WERI-Rb-1 (cell line): Measurements from ENCODE around the gene ALG8.
A peak's percentile ranks its signal among the peaks of the same experiment; 100 is the strongest.

Experiments used
- DNase-seq: peaks from one replicate; pipeline ENCODE4 v3.0.0-alpha.2; 2020
- H3K27ac ChIP-seq: fragments of 250-450 bp; sonication (Bioruptor Pico); 2 replicates; pipeline ENCODE4 v1.5.1; 2020; ENCODE audit warnings: mild to moderate bottlenecking, moderate library complexity
- H3K27me3 ChIP-seq: fragments of 250-450 bp; sonication (Bioruptor Pico); 2 replicates; pipeline ENCODE4 v1.5.1; 2021; ENCODE audit warnings: mild to moderate bottlenecking, low read depth, moderate library complexity; ENCODE audit not compliant: insufficient read depth, severe bottlenecking
- H3K36me3 ChIP-seq: fragments of 250-450 bp; sonication (Bioruptor Pico); 2 replicates; pipeline ENCODE4 v1.5.1; 2020; ENCODE audit warnings: mild to moderate bottlenecking, moderate library complexity
- H3K4me3 ChIP-seq: 2 replicates; pipeline ENCODE4 v1.5.1; 2011; ENCODE audit warnings: low read depth, mild to moderate bottlenecking, control low read depth, low read length
- H3K9me3 ChIP-seq: fragments of 250-450 bp; sonication (Bioruptor Pico); 2 replicates; pipeline ENCODE4 v1.5.1; 2021; ENCODE audit warnings: mild to moderate bottlenecking, moderate library complexity; ENCODE audit not compliant: severe bottlenecking
- CTCF ChIP-seq: IDR thresholded peaks from 2 replicates; pipeline ENCODE4 v1.5.1; 2011; ENCODE audit warnings: low read depth, mild to moderate bottlenecking, control low read depth, inconsistent platforms, low read length

The ALG8 gene

DNA sequence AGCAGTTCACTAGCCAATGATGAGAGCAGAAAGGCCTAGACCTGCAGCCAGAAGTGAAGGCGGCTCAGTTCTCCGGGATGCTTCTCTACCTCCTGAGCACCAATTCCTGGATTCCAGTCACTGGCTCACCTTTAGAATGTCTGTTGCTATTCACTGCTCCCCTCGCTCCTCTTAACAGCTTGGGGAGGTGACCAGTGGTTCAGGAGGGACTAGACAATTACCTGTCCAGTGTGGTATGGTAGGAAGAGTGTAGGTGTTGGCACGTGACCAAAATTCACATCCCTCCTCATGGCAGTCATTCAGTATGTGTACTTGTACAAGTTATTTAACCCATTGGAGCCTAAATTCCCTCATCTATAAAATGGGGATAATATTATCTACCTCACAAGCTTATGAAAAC, 71.7 kb downstream of the ALG8 start:
- H3K36me3 ChIP-seq, result peaks cover 55% of the 10 kb centered on the region
- H3K27me3 ChIP-seq, result no peaks in the 10 kb centered on the region
- H3K4me3 ChIP-seq, result no peak overlapping the region
- TF ChIP-seq CTCF, result no peak
- H3K9me3 ChIP-seq, result no peaks in the 10 kb centered on the region
- DNase-seq, result no peak
- no peak overlapping the region for H3K27ac ChIP-seq

DNA sequence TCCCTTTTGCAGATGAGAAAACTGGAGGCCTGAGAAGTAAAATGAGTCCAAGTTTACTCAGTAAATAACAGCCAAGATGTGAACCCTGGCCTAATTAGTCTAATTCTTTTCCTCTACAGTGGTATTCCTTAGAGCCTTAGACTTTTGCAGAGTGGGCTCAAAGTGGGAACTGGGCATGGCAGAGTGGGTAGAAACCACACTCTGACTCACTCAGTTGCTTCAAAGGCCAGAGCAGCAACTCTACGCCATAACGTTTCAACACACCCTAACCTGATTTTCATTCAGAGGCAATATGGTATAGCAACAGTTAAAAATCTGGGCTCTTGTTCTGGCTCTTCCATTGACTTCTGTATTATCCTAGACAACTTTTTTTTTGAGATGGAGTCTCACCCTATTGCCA, 73.0 kb downstream of the ALG8 start:
- DNase-seq, result no peak
- H3K9me3 ChIP-seq, result no peaks in the 10 kb centered on the region
- TF ChIP-seq CTCF, result no peak
- H3K36me3 ChIP-seq, result peaks cover 42% of the 10 kb centered on the region
- no peak overlapping the region for H3K27ac ChIP-seq
- no peaks in the 10 kb centered on the region for H3K27me3 ChIP-seq
- H3K4me3 ChIP-seq, result no peak overlapping the region

- H3K9me3 ChIP-seq, result no peaks in the 10 kb centered on the region
- peaks cover 30% of the 10 kb centered on the region for H3K36me3 ChIP-seq
- no peak for DNase-seq
- TF ChIP-seq CTCF, result no peak
- H3K4me3 ChIP-seq, result no peak overlapping the region
- H3K27ac ChIP-seq, result no peak overlapping the region
- no peaks in the 10 kb centered on the region for H3K27me3 ChIP-seq
These were observed 74.2 kb downstream of the ALG8 start for GRCh38 chr11:78065203-78065602.

GRCh38 chr11:78063440-78064181, 75.8 kb downstream of the ALG8 start, which contains the start of gene THRSP:
TSS of gene THRSP (plus strand) at chr11:78063861. CDS start at chr11:78063882, 21 bp downstream.
- H3K36me3 ChIP-seq, result peaks cover 18% of the 10 kb centered on the region
- H3K27ac ChIP-seq, result peak within 1 kb of the TSS; percentile 34; the same call in 1 of the 2 replicates
- H3K27me3 ChIP-seq, result no peaks in the 10 kb centered on the region
- H3K4me3 ChIP-seq, result no peak within 1 kb of the TSS
- DNase-seq, result no peak
- no peaks in the 10 kb centered on the region for H3K9me3 ChIP-seq
- no peak for TF ChIP-seq CTCF

- Histone ChIP-seq H3K4me3 (no peak overlapping the region), H3K9me3 (no peaks in the 10 kb centered on the region), H3K36me3 (peaks cover 12% of the 10 kb centered on the region), H3K27ac (peak overlapping the region; percentile 34; the same call in 1 of the 2 replicates), H3K27me3 (no peaks in the 10 kb centered on the region)
- no peak for TF ChIP-seq CTCF
- no peak for DNase-seq
These were observed 76.8 kb downstream of the ALG8 start for GRCh38 chr11:78062671-78063070.

- peaks cover 4% of the 10 kb centered on the region for H3K36me3 ChIP-seq
- TF ChIP-seq CTCF, result no peak
- peak overlapping the region; percentile 85 for H3K27ac ChIP-seq
- H3K27me3 ChIP-seq, result no peaks in the 10 kb centered on the region
- no peaks in the 10 kb centered on the region for H3K9me3 ChIP-seq
- DNase-seq, result peak; percentile 41
- H3K4me3 ChIP-seq, result no peak overlapping the region
These were observed 77.5 kb downstream of the ALG8 start for GRCh38 chr11:78061921-78062311.
